GM19023 (cell line): ENCODE measurements around the gene LAIR1.
"Not testable (repeated sequence)": the region's sequence is repeated elsewhere in the genome, so short reads cannot be mapped to it uniquely, and the experiment has no call there.

Experiments
- ATAC-seq: cut with Tn5 transposase; IDR thresholded peaks from one replicate; pipeline ENCODE4 v1.9.1; 2021; ENCODE audit warnings: mild to moderate bottlenecking, moderate library complexity; ENCODE audit not compliant: unreplicated experiment

The LAIR1 gene

DNA sequence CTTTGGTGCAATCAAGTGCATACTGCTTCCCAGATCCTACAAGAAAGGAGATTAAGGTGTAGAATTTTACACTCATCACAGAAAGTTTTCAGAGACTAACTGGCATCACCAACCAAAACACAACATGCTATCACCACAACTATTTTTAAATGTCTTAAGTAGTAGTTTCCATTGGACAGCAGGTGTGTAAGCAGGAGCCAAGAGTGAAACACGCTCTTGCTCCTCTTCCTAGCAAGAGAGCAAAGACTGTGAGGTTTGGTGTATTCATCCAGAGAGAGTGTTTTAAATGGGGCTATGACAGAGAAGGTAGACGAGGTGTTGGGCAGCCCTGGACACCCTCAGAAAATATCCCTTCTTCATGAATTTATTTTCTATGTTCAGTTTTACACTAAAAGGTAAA is 13.3 kb downstream of the LAIR1 start:
- no peak for ATAC-seq

DNA sequence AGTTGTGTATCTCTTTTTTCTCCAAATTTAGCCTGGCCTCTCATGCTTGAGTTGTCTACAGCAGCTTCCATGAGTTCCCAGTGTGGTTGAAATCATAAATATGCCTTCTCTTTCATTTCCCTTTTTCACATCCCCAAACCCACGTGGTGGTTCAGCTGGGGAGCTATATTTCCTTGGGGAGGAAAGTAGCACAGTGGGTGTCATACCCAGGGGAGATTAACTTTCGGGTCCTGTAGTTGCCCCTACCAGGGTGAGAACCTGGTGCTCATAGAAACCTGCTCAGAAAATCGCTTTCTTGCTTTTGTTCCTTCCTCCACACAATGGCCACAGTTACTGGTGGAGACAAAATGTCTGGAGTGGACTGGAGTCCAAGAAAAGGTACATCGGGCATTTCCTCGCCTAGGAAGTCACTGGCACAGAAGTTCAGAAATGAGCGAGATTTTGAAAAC is 18.8 kb downstream of the LAIR1 start:
- no peak for ATAC-seq

DNA sequence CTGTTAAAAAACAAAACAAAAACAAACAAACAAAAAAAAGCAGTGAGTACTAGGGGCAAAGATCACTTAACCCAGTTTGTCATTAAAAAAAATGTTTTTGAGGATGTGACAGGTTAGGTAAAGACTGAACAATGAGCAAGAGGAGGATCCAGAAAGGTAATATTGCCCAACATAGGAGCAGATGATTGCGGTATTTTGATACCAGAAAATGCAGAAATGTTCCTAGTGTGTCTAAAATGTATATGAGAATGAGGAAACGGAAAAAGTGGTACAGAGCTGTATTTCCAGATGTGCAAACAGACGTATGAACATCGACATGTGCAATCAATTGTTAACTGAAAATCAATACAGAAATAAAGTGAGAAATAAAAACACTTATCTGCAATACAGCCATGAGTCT is 20.9 kb downstream of the LAIR1 start:
- ATAC-seq = no peak

DNA sequence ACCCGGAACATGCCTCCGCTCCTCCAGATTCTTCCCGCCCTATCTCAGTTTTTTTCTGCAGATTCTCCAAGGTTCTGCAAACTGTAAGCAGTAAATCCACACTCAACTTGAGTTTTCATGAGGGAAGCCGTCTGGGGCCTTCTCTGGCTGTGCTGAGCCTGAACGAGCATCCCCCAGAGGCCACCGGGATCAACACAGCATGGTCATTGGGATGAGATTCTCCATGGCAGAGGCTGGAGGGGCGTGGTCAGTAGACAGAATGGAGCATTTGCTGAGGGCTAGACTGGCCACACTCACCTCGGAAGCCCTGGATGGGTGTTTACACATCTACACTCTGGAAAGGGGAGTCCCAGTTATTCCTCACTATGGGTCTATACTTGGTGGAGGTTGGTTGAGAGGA is 23.4 kb downstream of the LAIR1 start:
- no peak for ATAC-seq

DNA sequence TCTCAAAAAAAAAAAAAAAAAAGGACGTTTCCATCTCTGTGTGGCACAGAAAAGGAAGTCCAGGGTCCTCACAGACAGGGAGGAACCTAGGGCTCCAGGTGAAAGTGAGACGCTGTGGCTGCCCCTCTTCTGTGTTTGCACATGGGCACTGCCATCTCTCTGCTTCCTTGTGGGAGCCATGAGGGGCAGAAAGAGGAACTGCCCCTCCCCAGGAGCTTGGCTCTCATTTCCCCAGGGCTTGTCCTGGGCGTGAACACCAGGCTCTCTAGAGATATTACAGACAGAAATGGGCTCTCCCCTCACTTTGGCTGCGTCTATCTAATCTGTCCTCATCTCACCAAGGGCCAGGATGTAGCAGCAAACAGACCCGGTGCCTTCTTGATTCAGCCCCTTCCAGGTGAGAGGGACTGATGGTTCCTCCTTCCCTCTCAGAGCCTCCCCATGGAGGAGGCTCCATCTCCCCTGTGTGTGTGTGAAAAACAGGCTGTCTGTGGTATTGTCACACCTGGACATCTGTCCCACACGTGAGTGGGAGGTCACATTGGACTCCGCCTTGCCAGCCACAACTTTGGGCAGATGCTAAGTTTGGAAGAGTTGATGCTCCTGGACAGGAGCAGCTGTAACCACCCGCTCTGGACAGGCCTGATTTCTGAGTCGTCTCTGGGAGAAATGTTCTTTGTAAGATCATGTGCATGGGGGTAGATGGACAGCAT is 24.9 kb downstream of the LAIR1 start:
- ATAC-seq = no peak

DNA sequence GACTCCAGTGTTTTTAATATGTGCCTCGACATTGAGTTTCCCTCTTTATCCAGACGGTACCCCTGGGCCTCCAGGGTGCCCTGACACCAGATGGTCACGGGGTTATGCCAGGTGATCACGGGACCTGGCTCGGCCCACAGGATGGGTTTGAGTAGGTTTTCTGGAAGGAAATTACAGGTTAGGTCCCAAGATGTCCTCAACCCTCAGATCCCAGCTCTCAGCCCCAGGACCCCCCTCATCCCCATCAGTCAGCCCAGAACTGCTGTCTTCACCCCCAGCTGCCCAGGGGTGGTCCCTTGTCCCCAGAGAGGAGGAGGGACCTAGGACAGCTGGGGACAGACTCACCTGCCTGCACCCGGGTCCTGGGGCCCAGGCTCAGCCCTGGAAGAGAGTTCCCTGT is 26.2 kb downstream of the LAIR1 start:
- no peak for ATAC-seq

GRCh38 chr19:54337858-54338230 is 26.9 kb downstream of the LAIR1 start:
- no peak for ATAC-seq

GRCh38 chr19:54336893-54337857 is 27.6 kb downstream of the LAIR1 start:
- no peak for ATAC-seq

DNA sequence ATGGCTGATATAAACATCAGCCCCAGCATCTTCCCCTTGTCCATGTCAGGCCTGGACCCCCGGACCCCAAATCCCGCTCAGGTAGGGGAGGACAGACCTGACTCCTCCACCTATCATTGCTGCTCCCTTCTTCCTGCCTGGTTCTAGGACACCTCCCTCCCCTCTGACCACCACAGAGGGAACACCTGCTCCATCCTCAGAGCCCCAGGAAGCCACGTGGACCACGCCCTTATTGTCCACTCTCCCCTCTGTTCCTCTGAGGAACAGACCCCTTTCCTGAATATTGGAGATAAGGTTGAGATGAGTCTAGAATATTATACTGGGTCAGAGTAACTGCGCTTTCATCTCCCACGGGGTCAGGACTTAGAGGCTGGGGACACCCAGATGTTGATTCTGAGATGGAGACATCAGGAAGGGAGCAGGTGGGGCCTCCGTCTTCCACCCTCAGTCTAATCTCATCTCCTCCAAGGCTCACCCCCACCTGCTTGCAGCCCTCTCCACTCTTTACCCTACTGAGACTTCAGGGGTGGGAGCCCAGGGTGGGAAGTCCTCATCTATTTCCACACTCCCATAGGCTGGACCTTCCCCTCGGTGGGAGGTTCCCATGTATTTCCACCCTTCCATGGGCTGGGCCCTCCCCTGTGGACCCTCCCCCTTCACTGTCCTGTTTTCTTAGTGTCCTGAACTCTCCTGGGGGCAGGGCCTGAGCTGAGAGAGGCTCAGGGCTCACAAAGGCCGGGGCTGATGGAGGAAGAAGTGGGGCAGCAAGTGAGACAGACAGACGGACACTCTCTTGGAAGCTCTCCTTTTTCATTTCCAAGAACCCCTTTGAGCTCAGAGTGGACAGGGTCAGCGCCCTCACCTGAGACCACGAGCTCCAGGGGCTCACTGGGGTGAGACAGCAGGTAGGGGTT is 28.5 kb downstream of the LAIR1 start:
- no peak for ATAC-seq

DNA sequence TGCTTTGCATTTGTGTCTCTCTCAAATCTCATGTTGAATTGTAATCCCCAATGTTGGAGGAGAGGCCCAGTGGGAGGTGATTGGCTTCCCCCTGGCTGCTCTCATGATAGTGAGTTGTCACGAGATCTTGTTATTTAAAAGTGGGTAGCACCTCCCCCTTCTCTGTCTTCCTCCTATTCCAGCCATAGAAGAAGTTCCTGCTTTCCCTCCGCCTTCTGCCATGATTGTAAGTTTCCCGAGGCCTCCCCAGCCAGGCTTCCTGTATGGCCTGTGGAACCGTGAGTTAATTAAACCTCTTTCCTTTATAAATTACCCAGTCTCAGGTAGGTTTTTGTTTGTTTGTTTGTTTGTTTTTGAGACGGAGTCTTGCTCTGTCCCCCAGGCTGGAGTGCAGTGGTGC is 29.6 kb downstream of the LAIR1 start:
- ATAC-seq = no peak

- no peak for ATAC-seq
Measured at GRCh38 chr19:54333586-54334298, 31.0 kb downstream of the LAIR1 start.

DNA sequence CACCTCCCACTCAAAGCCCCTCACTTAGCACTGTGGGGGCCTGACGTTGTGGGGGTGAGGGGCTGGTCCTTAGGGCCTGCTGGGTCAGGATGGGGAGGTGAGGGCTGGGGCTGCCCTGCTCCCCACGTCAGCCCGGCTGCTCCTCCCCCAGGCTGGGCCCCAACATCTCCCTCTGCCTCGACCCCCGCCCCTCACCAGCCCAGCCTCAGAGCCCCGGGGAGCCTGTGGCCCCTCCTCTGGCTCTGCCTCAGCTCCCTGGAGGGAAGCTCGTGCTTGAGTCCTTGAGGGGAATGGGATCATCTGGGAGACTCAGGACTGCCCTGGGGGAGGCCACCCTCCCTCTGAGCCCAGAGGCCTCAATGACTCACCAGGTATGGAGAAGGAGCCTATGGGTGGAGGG is 32.6 kb downstream of the LAIR1 start:
- no peak for ATAC-seq

GRCh38 chr19:54331626-54332025 is 33.1 kb downstream of the LAIR1 start:
- ATAC-seq = no peak

DNA sequence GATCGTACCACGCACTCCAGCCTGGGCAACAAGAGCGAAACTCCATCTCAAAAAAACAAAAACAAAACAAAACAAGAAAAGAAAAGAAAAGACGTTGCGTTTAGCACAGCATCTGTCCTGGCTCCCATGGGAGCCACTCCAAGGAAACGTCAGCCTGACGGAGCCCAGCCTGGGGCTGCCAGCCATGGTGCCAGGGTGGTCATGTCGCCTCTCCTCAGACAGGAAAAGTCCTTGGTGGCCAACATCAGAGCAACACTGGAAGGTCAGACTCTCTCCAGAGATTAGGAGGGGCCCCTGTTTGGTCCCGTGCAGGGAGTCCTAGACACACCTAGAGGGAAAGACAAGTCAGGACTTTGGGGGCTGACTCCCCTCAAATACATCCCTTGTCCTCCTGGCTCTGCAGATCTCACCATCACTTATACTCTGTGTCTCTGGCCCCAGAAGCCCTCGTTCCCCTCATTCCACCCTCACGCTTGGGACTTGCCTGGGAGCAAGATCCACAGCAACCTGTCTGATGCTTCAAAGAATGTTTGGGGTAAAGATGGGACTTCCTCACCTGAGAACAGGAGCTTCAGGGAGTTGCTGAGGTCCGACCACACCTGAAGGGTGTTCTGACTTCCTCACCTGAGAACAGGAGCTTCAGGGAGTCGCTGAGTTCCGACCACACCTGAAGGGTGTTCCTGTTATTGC is 35.1 kb downstream of the LAIR1 start:
- ATAC-seq = no peak

- not testable (repeated sequence) for ATAC-seq
Measured at GRCh38 chr19:54328781-54329180, 36.0 kb downstream of the LAIR1 start.

- no peak for ATAC-seq
Measured at GRCh38 chr19:54325631-54326030, 39.1 kb downstream of the LAIR1 start.

- no peak for ATAC-seq
Measured at GRCh38 chr19:54325194-54325621, 39.5 kb downstream of the LAIR1 start.

DNA sequence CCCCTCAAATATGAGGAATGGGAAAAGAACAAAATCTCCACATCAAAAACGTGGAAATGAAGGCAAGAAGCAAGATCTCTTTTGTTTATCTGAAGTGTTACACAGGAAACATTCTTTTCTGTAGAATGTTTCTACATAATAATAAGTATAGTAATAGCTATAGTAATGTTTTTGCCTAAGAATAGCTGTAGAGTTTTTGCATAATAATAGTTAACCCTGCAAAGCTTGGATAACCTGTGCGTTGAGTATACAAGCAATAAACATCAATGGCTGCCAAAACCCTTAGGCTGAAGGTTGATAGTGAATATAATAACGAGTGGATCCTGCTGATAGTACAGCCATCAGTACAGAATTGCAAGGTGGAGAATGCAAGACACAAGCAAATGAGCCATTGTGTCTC is 40.7 kb downstream of the LAIR1 start:
- no peak for ATAC-seq

DNA sequence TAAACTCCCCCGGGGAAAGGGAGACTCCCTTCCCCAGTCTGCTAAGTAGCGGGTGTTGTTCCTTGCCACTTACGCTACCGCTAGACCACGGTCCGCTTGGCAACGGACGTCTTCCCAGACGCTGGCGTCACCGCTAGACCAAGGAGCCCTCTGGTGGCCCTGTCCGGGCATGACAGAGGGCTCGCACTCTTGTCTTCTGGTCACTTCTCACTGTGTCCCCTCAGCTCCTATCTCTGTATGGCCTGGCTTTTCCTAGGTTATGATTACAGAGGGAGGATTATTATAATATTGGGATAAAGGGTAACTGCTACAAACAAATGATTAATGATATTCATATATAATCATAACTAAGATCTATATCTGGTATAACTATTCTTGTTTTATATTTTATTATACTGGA is 41.8 kb downstream of the LAIR1 start:
- ATAC-seq = not testable (repeated sequence)

DNA sequence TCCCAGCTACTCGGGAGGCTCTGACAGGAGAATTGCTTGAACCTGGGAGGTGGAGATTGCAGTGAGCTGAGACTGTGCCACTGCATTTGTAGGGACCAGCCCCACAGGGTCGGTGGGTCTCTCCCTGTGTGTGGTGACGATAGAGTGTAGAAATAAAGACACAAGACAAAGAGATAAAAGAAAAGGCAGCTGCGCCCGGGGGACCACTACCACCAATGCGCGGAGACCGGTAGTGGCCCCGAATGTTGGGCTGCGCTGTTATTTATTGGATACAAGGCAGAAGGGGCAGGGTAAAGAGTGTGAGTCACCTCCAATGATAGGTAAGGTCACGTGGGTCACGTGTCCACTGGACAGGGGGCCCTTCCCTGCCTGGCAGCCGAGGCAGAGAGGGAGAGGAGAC is 42.4 kb downstream of the LAIR1 start:
- ATAC-seq = not testable (repeated sequence)
